ENCODE results near the gene CLIC1. TPM values are rescaled to one million over a fixed set of nuclear protein-coding genes. Genes with fewer than 3 reads are reported as not detected.
A peak's percentile ranks its signal among the peaks of the same experiment; 100 is the strongest.

Gene CLIC1
- total and polyA plus RNA-seq, 10 of the 15 experiments (the other 5 are each of a cell fraction or from before 2014, with no cell fraction given), result 446 to 1,266 (median 636) TPM

DNA sequence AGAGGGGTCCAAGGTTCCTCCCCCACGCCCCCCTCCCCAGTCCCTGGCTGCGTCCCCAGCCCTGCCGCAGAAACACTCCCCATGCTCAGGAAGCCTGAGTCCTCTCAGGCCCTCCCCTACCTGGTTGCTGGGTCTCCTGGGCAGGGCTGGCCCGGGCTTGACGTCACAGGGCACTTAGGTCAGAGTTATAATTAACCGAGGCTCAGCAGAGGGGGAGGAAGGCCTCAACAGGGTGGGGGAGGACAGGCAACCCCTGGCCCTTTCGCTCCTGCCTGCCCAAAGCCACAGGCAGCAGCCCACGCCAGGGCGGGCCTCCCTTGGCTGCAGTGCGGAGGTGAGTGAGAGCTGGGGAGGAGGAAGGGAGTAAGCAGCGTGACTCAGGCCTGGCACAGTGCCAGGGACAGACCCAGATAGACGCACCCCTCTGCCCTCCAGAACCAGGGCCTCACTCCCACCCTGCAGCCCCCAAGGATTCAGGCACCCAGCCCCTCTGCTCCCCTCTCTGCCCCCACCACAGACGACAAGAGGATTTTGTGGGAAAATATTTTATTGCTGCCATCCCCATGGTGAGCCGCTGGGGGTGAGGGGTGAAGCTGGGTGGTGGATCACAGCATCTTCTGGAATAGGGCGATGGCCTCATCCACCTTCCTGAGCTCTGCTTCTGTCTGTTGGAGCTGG is 40.8 kb upstream of the CLIC1 start, which contains the start of gene VWA7 (continued):
- TF ChIP-seq, protein P1, sequence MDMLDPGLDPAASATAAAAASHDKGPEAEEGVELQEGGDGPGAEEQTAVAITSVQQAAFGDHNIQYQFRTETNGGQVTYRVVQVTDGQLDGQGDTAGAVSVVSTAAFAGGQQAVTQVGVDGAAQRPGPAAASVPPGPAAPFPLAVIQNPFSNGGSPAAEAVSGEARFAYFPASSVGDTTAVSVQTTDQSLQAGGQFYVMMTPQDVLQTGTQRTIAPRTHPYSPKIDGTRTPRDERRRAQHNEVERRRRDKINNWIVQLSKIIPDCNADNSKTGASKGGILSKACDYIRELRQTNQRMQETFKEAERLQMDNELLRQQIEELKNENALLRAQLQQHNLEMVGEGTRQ (IDR thresholded peaks at IDR 0.05; ENCODE audit: borderline replicate concordance, low read depth, low read length), result no peak
- TF ChIP-seq MTA2 (IDR thresholded peaks at IDR 0.05; ENCODE audit: low read depth) (peak; percentile 75; the same call in 1 of the 2 replicates), JUND (IDR thresholded peaks at IDR 0.05; ENCODE audit: low read depth, low read length) (peak; percentile 58; the same call in 1 of the 2 replicates), CREB1 (IDR thresholded peaks at IDR 0.05; ENCODE audit: low read depth) (peak; percentile 89), JUNB (IDR thresholded peaks at IDR 0.05) (peak; percentile 45; the same call in 1 of the 2 replicates), ESRRA (IDR thresholded peaks at IDR 0.05; ENCODE audit: low read length) (no peak), MTA3 (IDR thresholded peaks at IDR 0.05; ENCODE audit: borderline replicate concordance, low read length) (peak; percentile 52), MEF2B (IDR thresholded peaks at IDR 0.05; ENCODE audit: partially characterized antibody, poor library complexity, severe bottlenecking) (peak; percentile 72), SP1 (IDR thresholded peaks at IDR 0.05; ENCODE audit: low read depth, low read length) (peak; percentile 69), MEF2A (IDR thresholded peaks at IDR 0.05; ENCODE audit: insufficient read depth, low read depth, low read length) (peak; percentile 97), BCL3 (IDR thresholded peaks at IDR 0.05; ENCODE audit: borderline replicate concordance, insufficient read depth, low read depth, low read length, poor library complexity, severe bottlenecking) (peak; percentile 74), GATAD2B (conservative IDR thresholded peaks at IDR 0.05; ENCODE audit: low read depth) (peak; percentile 73), POU2F2 (IDR thresholded peaks at IDR 0.05; ENCODE audit: borderline replicate concordance, low read depth, low read length) (peak; percentile 46; the same call in 1 of the 3 replicates), IKZF1 (conservative IDR thresholded peaks at IDR 0.05) (peak; percentile 93), PAX5 (IDR thresholded peaks at IDR 0.05; ENCODE audit: borderline replicate concordance, low read depth, low read length) (peak; percentile 86; the same call in 1 of the 2 replicates), HSF1 (IDR thresholded peaks at IDR 0.05; ENCODE audit: low read depth, low read length) (no peak), NFIC (IDR thresholded peaks at IDR 0.05; ENCODE audit: low read depth, low read length) (peak; percentile 69; the same call in 1 of the 2 replicates)

Measured in GM12878 (cell line).